HAP-1 (cell line): ENCODE results near the gene NTSR1.

Source experiments
- DNase-seq, 2 experiments: peaks; one replicate each; pipeline ENCODE4 v3.0.0-alpha.2; 2016 to 2020; ENCODE audit warnings: low spot score in 2 of 2
- H3K27me3 ChIP-seq: fragments of 250-450 bp; sonication (Bioruptor Pico); 2 replicates; pipeline ENCODE4 v1.5.1; 2020; ENCODE audit warnings: low read depth, mild to moderate bottlenecking, moderate library complexity
- H3K36me3 ChIP-seq: fragments of 250-450 bp; sonication (Bioruptor Pico); replicated peaks from 2 replicates; pipeline ENCODE4 v1.5.1; 2020; ENCODE audit warnings: mild to moderate bottlenecking
- H3K4me1 ChIP-seq: fragments of 250-450 bp; sonication (Bioruptor Pico); 2 replicates; pipeline ENCODE4 v1.5.1; 2020; ENCODE audit warnings: mild to moderate bottlenecking
- H3K4me3 ChIP-seq: fragments of 250-450 bp; sonication (Bioruptor Pico); 2 replicates; pipeline ENCODE4 v1.5.1; 2020; ENCODE audit warnings: mild to moderate bottlenecking, moderate library complexity
- H3K9me3 ChIP-seq: fragments of 250-450 bp; sonication (Bioruptor Pico); 2 replicates; pipeline ENCODE4 v1.5.1; 2020; ENCODE audit warnings: mild to moderate bottlenecking, moderate library complexity
- in situ Hi-C: fragments of 300-500 bp; cut with MboI; formaldehyde crosslinking; loops from 3 replicates; pipeline ENCODE4 v1.14.3; 2020; ENCODE audit warnings: low sequenced_read_pairs, inconsistent platforms, mixed read lengths

The NTSR1 gene

GRCh38 chr20:62752181-62752670, 43.6 kb downstream of the NTSR1 start:
- no peaks in the 10 kb centered on the region for H3K4me1 ChIP-seq
- H3K36me3 ChIP-seq = no peaks in the 10 kb centered on the region
- peaks cover 4% of the 10 kb centered on the region; the same call in 1 of the 2 replicates for H3K27me3 ChIP-seq
- H3K9me3 ChIP-seq = no peaks in the 10 kb centered on the region
- DNase-seq = no peak
- in situ Hi-C loops = no loop called here
- no peak overlapping the region for H3K4me3 ChIP-seq

- H3K4me1 ChIP-seq = no peaks in the 10 kb centered on the region
- H3K4me3 ChIP-seq = no peak overlapping the region
- in situ Hi-C loops = no loop called here
- no peaks in the 10 kb centered on the region for H3K9me3 ChIP-seq
- peaks cover 4% of the 10 kb centered on the region; the same call in 1 of the 2 replicates for H3K27me3 ChIP-seq
- no peaks in the 10 kb centered on the region for H3K36me3 ChIP-seq
- DNase-seq = no peak
Observed at GRCh38 chr20:62752671-62753501, 44.2 kb downstream of the NTSR1 start.

- no peaks in the 10 kb centered on the region for H3K9me3 ChIP-seq
- in situ Hi-C loops = no loop called here
- DNase-seq = no peak
- H3K27me3 ChIP-seq = peaks cover 4% of the 10 kb centered on the region; the same call in 1 of the 2 replicates
- no peaks in the 10 kb centered on the region for H3K36me3 ChIP-seq
- no peaks in the 10 kb centered on the region for H3K4me1 ChIP-seq
- H3K4me3 ChIP-seq = no peak overlapping the region
Observed at GRCh38 chr20:62753626-62754025, 45.0 kb downstream of the NTSR1 start.

DNA sequence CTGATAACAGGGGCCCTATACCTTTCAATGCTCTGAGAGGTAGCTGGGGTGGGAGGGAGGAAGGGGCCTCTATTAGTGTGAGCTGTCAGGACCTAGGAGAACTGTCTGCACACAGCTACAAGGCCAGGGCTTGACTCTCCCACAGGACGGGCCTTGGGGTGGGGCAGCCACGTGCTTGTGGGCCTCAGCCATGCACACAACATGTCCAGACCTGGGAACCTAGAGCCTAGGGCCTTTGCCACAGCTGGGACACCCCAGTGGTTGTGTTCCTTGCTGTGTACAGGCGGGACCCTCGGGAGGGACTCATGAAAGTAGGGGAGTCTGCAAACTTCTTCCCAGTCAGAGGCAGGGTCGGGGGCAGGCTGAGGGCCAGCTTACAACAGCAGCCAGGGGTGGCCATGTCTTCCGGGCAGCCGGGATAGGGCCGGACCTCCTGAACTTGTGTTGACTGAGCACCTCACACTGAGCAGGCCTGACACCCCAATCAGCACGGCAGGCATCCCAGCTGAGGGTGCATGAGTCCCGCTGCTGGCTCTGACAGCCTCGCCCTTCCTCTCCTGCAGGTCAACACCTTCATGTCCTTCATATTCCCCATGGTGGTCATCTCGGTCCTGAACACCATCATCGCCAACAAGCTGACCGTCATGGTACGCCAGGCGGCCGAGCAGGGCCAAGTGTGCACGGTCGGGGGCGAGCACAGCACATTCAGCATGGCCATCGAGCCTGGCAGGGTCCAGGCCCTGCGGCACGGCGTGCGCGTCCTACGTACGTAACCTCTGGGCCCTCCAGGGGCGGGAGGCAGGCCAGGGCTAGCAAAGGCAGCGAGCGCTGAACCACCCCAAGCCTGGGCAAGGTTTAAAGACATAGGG, 45.7 kb downstream of the NTSR1 start:
- Histone ChIP-seq H3K4me3 (no peak overlapping the region), H3K4me1 (no peaks in the 10 kb centered on the region), H3K27me3 (peaks cover 4% of the 10 kb centered on the region; the same call in 1 of the 2 replicates), H3K36me3 (no peaks in the 10 kb centered on the region), H3K9me3 (no peaks in the 10 kb centered on the region)
- in situ Hi-C loops = no loop called here
- no peak for DNase-seq

DNA sequence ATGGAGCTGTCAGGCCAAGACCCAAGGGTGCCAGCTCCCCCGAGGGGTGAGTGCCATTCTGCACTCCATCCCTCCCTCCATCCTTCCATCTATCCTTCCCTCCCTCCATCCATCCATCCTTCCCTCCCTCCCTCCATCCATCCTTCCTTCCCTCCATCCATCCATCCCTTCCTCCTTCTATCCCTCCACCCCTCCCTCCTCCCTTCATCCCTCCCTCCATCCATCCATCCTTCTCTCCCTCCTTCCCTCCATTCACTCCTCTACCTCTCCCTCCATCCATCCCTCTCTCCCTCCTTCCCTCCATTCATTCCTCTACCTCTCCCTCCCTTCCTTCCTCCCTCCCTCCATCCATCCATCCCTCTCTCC, 46.3 kb downstream of the NTSR1 start:
- Histone ChIP-seq H3K4me3 (no peak overlapping the region), H3K4me1 (no peaks in the 10 kb centered on the region), H3K9me3 (no peaks in the 10 kb centered on the region), H3K27me3 (peaks cover 4% of the 10 kb centered on the region; the same call in 1 of the 2 replicates), H3K36me3 (no peaks in the 10 kb centered on the region)
- in situ Hi-C loops = no loop called here
- no peak for DNase-seq

GRCh38 chr20:62755817-62756724, 47.4 kb downstream of the NTSR1 start:
- in situ Hi-C loops = no loop called here
- H3K4me3 ChIP-seq = no peak overlapping the region
- H3K9me3 ChIP-seq = no peaks in the 10 kb centered on the region
- DNase-seq = no peak
- H3K27me3 ChIP-seq = peaks cover 4% of the 10 kb centered on the region; the same call in 1 of the 2 replicates
- no peaks in the 10 kb centered on the region for H3K36me3 ChIP-seq
- H3K4me1 ChIP-seq = no peaks in the 10 kb centered on the region

GRCh38 chr20:62758226-62758912, 49.7 kb downstream of the NTSR1 start:
- H3K9me3 ChIP-seq = no peaks in the 10 kb centered on the region
- H3K27me3 ChIP-seq = peaks cover 4% of the 10 kb centered on the region; the same call in 1 of the 2 replicates
- DNase-seq = no peak
- H3K4me3 ChIP-seq = no peak overlapping the region
- in situ Hi-C loops = no loop called here
- H3K36me3 ChIP-seq = no peaks in the 10 kb centered on the region
- H3K4me1 ChIP-seq = no peaks in the 10 kb centered on the region

GRCh38 chr20:62759981-62760431, 51.4 kb downstream of the NTSR1 start:
- H3K4me1 ChIP-seq = no peaks in the 10 kb centered on the region
- no peaks in the 10 kb centered on the region for H3K9me3 ChIP-seq
- H3K36me3 ChIP-seq = no peaks in the 10 kb centered on the region
- DNase-seq = no peak
- H3K4me3 ChIP-seq = no peak overlapping the region
- peaks cover 4% of the 10 kb centered on the region; the same call in 1 of the 2 replicates for H3K27me3 ChIP-seq
- in situ Hi-C loops = no loop called here

DNA sequence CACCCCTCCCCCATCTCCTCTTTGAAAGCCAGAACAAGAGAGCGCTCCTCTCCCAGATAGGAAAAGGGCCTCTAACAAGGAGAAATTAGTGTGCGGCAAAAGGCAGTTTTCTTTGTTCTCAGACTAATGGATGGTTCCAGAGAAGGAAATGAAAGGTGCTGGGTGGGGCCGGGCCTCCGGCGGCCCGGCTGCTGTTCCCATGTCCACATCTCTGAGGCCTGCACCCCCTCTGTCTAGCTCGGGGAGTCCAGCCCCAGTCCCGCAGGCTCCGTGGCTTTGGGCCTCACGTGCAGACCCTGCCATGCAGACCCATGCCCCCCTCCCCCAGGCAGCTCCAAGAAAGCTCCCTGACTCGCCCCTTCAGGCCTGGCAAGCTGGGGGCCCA, 51.8 kb downstream of the NTSR1 start:
- H3K36me3 ChIP-seq = no peaks in the 10 kb centered on the region
- H3K4me1 ChIP-seq = no peaks in the 10 kb centered on the region
- no peaks in the 10 kb centered on the region for H3K9me3 ChIP-seq
- peaks cover 4% of the 10 kb centered on the region; the same call in 1 of the 2 replicates for H3K27me3 ChIP-seq
- DNase-seq = no peak
- in situ Hi-C loops = no loop called here
- H3K4me3 ChIP-seq = no peak overlapping the region

- DNase-seq = no peak
- Histone ChIP-seq H3K4me1 (no peaks in the 10 kb centered on the region), H3K36me3 (no peaks in the 10 kb centered on the region), H3K4me3 (no peak overlapping the region), H3K27me3 (peaks cover 6% of the 10 kb centered on the region; the same call in 1 of the 2 replicates), H3K9me3 (no peaks in the 10 kb centered on the region)
- in situ Hi-C loops = no loop called here
Observed at GRCh38 chr20:62760856-62761758, 52.5 kb downstream of the NTSR1 start.

DNA sequence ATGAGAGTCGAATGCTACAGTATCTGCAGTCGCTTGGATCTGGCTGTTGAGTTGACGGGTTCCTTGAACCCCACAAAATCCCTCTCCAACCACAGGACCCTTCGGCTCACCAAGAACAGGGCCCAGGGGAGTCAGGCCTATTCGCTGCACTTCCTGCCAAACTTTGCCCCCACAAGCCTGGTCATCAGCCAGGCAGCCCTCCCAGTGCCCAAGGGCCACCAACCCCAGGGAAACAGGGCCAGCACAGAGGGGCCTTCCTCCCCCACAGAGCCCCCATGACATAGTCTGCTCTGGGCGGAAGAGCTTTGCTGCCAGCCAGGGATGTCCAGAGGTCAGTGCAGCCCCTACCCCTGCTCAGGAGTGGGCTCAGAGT, 53.1 kb downstream of the NTSR1 start:
- Histone ChIP-seq H3K36me3 (no peaks in the 10 kb centered on the region), H3K9me3 (no peaks in the 10 kb centered on the region), H3K27me3 (peaks cover 5% of the 10 kb centered on the region; the same call in 1 of the 2 replicates), H3K4me1 (no peaks in the 10 kb centered on the region), H3K4me3 (no peak overlapping the region)
- no peak for DNase-seq
- in situ Hi-C loops = no loop called here

- in situ Hi-C loops = no loop called here
- DNase-seq = no peak
- Histone ChIP-seq H3K27me3 (0 out of 2 replicates have a peak, but pooled peaks cover 3% of the 10 kb centered on the region), H3K36me3 (no peaks in the 10 kb centered on the region), H3K4me3 (no peak overlapping the region), H3K4me1 (no peaks in the 10 kb centered on the region), H3K9me3 (no peaks in the 10 kb centered on the region)
Observed at GRCh38 chr20:62762376-62762775, 53.7 kb downstream of the NTSR1 start.
